Fibroblast of lung (primary cell): ENCODE measurements around the gene UROC1. TPM values are rescaled to one million over a fixed set of nuclear protein-coding genes. Genes with fewer than 3 reads are reported as not detected.

Source experiments
- DNase-seq, 2 donors: peaks; one replicate each; pipeline versions ENCODE4 v3.0.0 to v3.0.0-alpha.2; 2010; ENCODE audit warnings: low read depth in 2 of 2
- H2AFZ ChIP-seq: 2 replicates; pipeline ENCODE4 v1.5.1; 2012; ENCODE audit warnings: low read length, control low read depth, inconsistent platforms
- H3K27ac ChIP-seq: 2 replicates; pipeline ENCODE4 v1.5.1; 2011; ENCODE audit warnings: low read length, control low read depth; ENCODE audit not compliant: insufficient read depth
- H3K27me3 ChIP-seq: 2 replicates; pipeline ENCODE4 v1.5.1; 2011; ENCODE audit warnings: mild to moderate bottlenecking, low read length; ENCODE audit not compliant: control insufficient read depth, insufficient read depth
- H3K36me3 ChIP-seq: 2 replicates; pipeline ENCODE4 v1.5.1; 2011; ENCODE audit warnings: low read length; ENCODE audit not compliant: control insufficient read depth, insufficient read depth
- H3K4me1 ChIP-seq: 2 replicates; pipeline ENCODE4 v1.5.1; 2011; ENCODE audit warnings: low read length; ENCODE audit not compliant: control insufficient read depth, insufficient read depth; ENCODE audit errors: extremely low read depth
- H3K4me2 ChIP-seq: 2 replicates; pipeline ENCODE4 v1.5.1; 2011; ENCODE audit warnings: low read length, control low read depth; ENCODE audit not compliant: insufficient read depth; ENCODE audit errors: extremely low read depth
- H3K4me3 ChIP-seq, 4 experiments: fragments of 200-600 bp in 1 of 4; sonication (generic) in 1 of 4; replicated peaks in 1 of 4; 2 replicates each; pipeline ENCODE4 v1.5.1; 2011 to 2016; ENCODE audit warnings: low read length in 4 of 4, low read depth in 3 of 4, mild to moderate bottlenecking in 3 of 4, control low read depth in 2 of 4, inconsistent platforms in 1 of 4, mixed read lengths in 1 of 4; ENCODE audit not compliant: insufficient read depth in 1 of 4; ENCODE audit errors: control extremely low read depth in 1 of 4
- H3K79me2 ChIP-seq: 2 replicates; pipeline ENCODE4 v1.5.1; 2012; ENCODE audit warnings: mild to moderate bottlenecking, low read length, inconsistent platforms; ENCODE audit not compliant: control insufficient read depth, insufficient read depth
- H3K9ac ChIP-seq: 2 replicates; pipeline ENCODE4 v1.5.1; 2011; ENCODE audit warnings: mild to moderate bottlenecking, low read length, control low read depth; ENCODE audit not compliant: insufficient read depth
- H3K9me3 ChIP-seq: 2 replicates; pipeline ENCODE4 v1.5.1; 2012; ENCODE audit warnings: low read depth, low read length; ENCODE audit not compliant: control insufficient read depth, insufficient read depth
- H4K20me1 ChIP-seq: 2 replicates; pipeline ENCODE4 v1.5.1; 2011; ENCODE audit warnings: low read length; ENCODE audit not compliant: control insufficient read depth, insufficient read depth; ENCODE audit errors: extremely low read depth
- EZH2 ChIP-seq: IDR thresholded peaks from 2 replicates; pipeline ENCODE4 v1.5.1; 2012; ENCODE audit warnings: low read length, control low read depth, mild to moderate bottlenecking; ENCODE audit errors: missing control alignments
- polyA plus RNA-seq, 2 donors: library from polyadenylated mRNA; depleted of rRNA in 1 of 2; stranded (reverse) in 1 of 2; unstranded in 1 of 2; fragments of >200 nt; gene quantifications; 2 replicates each; pipeline ENCODE4 v1.2.1, GENCODE V29; 2011 to 2012; ENCODE audit warnings: missing spikeins in 1 of 2
- total RNA-seq: library from RNA; depleted of rRNA; stranded (reverse); fragments of >200 nt; gene quantifications from 2 replicates; pipeline ENCODE4 v1.2.1, GENCODE V29; 2014
- TF ChIP-seq, protein P1 (sequence below), 2 donors: IDR thresholded peaks in 1 of 2; conservative IDR thresholded peaks in 1 of 2; 1 replicate in 1 of 2; 2 replicates in 1 of 2; pipeline ENCODE4 v1.5.1; 2011 to 2012; ENCODE audit warnings: low read length in 2 of 2, control low read depth in 1 of 2, inconsistent platforms in 1 of 2, low read depth in 1 of 2, mild to moderate bottlenecking in 1 of 2

Gene UROC1
- total and polyA plus RNA-seq, 2 donors (not counting 1 experiment from before 2014, with no cell fraction given), result not detected

DNA sequence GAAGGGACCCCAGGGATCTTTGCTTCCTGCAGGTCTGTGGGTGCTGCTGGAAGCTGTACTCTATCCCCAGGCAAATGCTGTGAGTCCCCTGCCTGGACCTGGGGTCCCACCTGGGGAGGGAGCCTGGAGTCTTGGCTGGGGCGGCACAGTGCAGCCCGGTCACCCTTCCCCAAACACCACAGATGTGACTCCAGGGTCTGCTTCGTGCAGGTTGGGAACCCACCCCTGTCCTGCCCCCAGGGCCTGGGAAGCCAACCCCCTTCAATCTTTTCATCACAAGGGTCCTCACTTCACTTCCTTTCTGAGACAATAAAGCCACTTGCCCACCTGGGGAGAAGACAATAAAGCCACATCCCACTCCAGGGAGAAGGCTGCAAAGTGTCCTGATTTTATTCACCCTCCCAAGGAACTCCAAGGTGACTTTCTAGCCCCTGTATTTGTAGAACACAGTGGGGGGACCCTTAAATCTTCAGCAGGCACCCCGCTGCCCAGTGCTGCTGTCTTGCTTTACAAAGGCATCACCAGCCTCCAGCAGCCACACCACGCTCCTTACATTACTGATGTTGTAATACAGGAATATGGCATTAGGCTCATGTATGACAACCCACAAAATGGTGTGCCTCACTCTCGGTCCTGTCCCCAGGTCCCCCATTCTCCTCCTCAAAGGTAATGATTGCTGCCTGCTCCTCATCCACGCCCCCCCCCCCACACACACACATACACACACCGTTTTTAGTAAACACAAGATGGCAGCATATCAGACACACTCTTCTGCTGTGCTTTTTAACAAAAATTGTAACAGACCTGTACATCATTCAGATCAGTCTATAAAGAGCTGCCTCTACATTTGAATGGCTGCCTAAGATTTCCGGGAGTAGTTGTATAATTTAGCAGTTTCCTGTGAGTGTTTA, 31.2 kb upstream of the UROC1 start:
- peaks cover 15% of the 10 kb centered on the region for H3K27me3 ChIP-seq

DNA sequence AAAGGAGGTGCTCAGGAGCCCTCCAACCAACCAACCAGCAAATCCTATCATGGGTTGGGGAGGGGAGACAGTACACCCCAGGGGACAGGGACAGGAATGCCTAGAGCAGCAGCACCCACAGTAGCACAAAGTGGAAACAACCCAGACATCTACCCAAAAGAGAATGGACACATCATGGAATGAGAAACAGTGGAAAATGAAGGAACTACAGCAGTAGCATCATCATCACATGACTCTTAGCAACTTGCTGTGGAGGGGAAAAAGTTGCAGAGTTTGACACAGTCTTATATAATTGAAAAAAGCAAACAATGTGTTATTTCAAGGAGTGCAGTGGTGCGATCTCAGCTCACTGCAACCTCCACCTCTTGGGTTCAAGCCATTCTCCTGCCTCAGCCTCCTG, 30.1 kb upstream of the UROC1 start:
- Histone ChIP-seq H3K4me1 (no peaks in the 10 kb centered on the region), H3K9ac (no peak overlapping the region), H3K4me3 (no peak overlapping the region), H3K4me2 (no peak overlapping the region), H3K27ac (no peak overlapping the region), H3K36me3 (no peaks in the 10 kb centered on the region), H4K20me1 (no peaks in the 10 kb centered on the region), H3K27me3 (peaks cover 15% of the 10 kb centered on the region), H3K9me3 (no peaks in the 10 kb centered on the region), H2AFZ (no peak overlapping the region), H3K79me2 (no peaks in the 10 kb centered on the region)
- no peak for TF ChIP-seq EZH2
- TF ChIP-seq, protein P1, sequence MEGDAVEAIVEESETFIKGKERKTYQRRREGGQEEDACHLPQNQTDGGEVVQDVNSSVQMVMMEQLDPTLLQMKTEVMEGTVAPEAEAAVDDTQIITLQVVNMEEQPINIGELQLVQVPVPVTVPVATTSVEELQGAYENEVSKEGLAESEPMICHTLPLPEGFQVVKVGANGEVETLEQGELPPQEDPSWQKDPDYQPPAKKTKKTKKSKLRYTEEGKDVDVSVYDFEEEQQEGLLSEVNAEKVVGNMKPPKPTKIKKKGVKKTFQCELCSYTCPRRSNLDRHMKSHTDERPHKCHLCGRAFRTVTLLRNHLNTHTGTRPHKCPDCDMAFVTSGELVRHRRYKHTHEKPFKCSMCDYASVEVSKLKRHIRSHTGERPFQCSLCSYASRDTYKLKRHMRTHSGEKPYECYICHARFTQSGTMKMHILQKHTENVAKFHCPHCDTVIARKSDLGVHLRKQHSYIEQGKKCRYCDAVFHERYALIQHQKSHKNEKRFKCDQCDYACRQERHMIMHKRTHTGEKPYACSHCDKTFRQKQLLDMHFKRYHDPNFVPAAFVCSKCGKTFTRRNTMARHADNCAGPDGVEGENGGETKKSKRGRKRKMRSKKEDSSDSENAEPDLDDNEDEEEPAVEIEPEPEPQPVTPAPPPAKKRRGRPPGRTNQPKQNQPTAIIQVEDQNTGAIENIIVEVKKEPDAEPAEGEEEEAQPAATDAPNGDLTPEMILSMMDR (conservative IDR thresholded peaks at IDR 0.05 in 1 of 2, IDR thresholded peaks at IDR 0.05 in 1 of 2; ENCODE audit: low read depth in 1 of 2, low read length in 2 of 2), result no peak
- DNase-seq, result no peak

More for the DNA sequence above, 31.2 kb upstream of the UROC1 start:
- Histone ChIP-seq H3K4me3 (no peak overlapping the region), H3K4me1 (no peaks in the 10 kb centered on the region), H3K9ac (no peak overlapping the region), H3K79me2 (no peaks in the 10 kb centered on the region), H2AFZ (no peak overlapping the region), H3K27ac (no peak overlapping the region), H3K36me3 (no peaks in the 10 kb centered on the region), H3K9me3 (no peaks in the 10 kb centered on the region), H3K4me2 (no peak overlapping the region), H4K20me1 (no peaks in the 10 kb centered on the region)
- DNase-seq, result no peak
- no peak for TF ChIP-seq EZH2
- TF ChIP-seq, protein P1 (conservative IDR thresholded peaks at IDR 0.05 in 1 of 2, IDR thresholded peaks at IDR 0.05 in 1 of 2; ENCODE audit: low read depth in 1 of 2, low read length in 2 of 2), result no peak

DNA sequence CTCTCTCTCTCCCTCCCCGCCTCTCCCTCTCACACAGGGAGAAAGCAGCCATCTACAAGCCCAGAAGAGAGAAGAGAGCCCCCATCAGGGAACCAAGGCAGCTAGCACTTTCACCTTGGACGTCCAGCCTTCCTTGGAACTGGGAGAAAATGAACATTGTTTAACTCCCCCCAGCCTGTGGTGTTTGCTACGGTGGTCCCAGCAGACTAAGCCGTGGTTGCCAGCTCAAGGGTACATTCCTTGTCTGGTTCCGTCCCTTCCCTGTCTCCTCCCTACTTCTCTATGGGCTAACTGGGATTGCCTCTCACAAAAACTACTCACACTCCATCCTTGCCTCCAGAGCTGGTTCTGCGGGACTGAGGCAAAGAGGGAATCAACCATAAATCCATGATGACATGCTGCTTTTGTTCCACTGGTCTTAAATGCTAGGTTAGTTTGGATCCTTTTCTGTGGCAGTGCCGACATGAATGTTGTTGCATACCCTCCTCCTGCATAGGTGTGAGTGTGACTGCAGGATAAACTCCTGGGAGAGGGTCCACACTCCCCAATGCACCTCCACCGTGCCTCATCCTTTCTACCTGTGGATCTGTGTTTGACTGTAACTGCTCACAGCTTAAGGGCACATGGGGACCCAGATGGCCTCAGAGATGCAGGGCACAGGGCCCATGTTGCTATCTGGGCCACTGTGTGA, 29.1 kb upstream of the UROC1 start:
- H3K27ac ChIP-seq, result no peak overlapping the region
- H3K36me3 ChIP-seq, result no peaks in the 10 kb centered on the region
- no peak overlapping the region for H3K9ac ChIP-seq
- peaks cover 15% of the 10 kb centered on the region for H3K27me3 ChIP-seq
- DNase-seq, result no peak
- no peak overlapping the region for H3K4me3 ChIP-seq
- H3K79me2 ChIP-seq, result no peaks in the 10 kb centered on the region
- no peak overlapping the region for H2AFZ ChIP-seq
- H3K4me1 ChIP-seq, result no peaks in the 10 kb centered on the region
- H3K4me2 ChIP-seq, result no peak overlapping the region
- H4K20me1 ChIP-seq, result no peaks in the 10 kb centered on the region
- no peaks in the 10 kb centered on the region for H3K9me3 ChIP-seq
- TF ChIP-seq, protein P1 (conservative IDR thresholded peaks at IDR 0.05 in 1 of 2, IDR thresholded peaks at IDR 0.05 in 1 of 2; ENCODE audit: low read depth in 1 of 2, low read length in 2 of 2), result no peak
- no peak for TF ChIP-seq EZH2
